ENCODE results near the gene PCDHA13.

GRCh38 chr5:140875085-140876065, 6.5 kb upstream of the PCDHA13 start, which contains the start of gene PCDHA12:
- TF ChIP-seq CTCF (IDR thresholded peaks at IDR 0.05) (peak in 2 of 3 experiments; percentile 12 to 16), POLR2AphosphoS5 (IDR thresholded peaks at IDR 0.05) (no peak), POLR2A (IDR thresholded peaks at IDR 0.05; ENCODE audit: low read depth) (no peak), EP300 (IDR thresholded peaks at IDR 0.05) (no peak)
